HS-5 (cell line): ENCODE measurements around the gene SP1.
A peak's percentile ranks its signal among the peaks of the same experiment; 100 is the strongest.

Experiments used
- DNase-seq: peaks from one replicate; pipeline ENCODE4 v3.0.0-alpha.2; 2012; ENCODE audit warnings: low read depth

The SP1 gene

DNA sequence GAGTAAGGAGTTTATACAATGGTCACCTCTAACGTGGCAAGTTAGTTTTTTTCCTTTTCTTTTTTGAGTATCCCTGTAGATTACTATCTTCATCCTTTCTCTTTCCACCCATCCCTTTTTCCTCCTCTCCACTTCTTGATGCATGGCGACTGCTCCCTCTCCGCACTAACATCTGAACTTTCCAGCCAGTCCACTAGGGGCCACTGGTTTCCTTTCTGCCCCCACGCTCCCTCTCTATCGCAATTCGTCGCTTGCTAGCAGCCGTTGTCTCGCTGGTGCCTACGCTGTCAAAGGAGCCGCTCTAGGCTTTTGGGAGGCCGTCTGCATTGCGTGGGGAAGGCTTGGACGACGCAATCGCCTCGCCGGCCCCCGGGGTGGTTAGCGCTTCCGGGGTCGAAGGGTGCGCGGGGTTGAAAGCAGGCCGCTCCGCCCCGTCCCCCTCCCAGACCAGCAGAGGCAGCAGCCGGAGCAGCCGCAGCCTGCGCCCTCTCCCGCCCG lies 71.7 kb downstream of the SP1 start, which contains the start of gene PCBP2:
Gene PCBP2, plus strand, starts transcription at position 442 of the 498 bp plus-strand sequence. CDS start 2,699 bp downstream, outside the sequence.
- DNase-seq: peak; percentile 96

DNA sequence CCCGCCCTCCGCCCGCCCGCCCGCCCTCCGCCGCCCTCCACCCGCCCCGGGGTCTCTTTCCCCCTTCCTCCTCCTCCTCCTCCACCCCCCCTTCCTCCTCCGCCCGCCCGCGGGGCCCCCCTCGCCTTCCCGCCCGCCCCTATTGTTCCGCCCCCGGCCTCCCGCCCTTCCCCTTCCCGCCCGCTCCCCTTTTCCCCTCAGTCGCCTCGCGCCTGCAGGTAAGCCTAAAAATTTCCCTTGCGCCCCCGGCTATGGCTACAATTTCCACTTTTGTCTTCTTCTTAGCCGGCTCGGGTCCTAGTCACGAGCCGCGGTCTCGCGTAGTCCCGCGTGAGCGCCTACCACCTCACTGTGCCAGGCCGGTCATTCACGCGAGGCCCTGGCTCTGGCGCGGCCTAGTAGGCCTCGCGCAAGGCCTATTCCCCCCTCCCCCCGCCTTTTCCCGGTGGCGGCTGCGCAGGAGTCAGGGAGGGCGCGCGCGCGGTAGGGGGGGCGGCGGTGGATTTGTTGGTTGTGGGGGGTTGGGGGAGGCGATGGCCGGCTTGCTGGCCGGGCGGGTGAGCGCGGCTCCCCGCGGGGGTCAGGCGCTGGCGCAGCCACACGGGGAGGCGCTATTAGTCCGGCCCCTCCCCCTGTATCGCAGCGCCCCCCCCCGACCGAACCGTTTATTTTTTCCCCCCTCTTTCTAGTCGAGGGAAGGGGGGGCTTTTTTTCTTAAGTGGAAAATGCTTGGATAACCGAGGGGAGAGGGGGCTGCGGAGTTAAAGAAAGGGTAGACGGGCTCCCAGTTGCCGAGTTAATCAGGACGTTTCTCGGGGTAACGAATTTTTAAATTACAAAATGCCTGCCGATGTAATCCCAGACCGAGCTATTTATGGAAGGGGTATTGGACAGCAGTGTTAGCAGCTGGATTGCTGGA lies 72.4 kb downstream of the SP1 start:
- no peak for DNase-seq

DNA sequence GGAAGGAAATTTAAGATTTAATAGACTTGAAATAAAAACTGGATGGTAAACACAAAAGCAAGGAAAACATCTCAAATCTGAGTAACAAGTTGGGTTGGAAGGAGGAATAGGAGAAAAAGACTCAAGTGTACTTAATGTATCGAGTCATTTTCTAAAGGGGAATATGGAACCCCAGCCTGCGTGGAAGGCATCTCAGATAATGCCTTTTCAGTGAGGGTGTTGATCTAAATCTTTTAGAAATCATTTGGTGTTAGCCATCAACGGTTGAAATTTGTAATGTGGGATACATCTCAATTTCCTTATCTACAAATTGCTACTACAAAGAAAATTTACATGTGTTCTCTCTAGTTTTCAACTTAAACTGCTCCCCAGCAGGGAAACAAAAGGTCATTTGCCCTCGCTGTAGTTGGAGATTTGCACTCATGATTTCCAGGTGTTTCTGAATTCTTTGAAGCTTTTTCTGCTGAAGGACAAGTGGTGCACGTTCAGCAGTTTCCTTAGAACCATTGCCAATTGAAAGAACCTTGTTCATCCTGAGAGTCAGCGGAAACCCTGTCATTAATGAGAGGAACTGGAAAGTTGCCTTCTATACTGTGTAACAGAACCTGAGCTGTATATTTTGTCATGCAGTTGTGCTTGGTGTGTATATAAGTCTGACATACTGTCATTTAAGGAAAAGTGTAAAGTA lies 74.1 kb downstream of the SP1 start:
- no peak for DNase-seq

DNA sequence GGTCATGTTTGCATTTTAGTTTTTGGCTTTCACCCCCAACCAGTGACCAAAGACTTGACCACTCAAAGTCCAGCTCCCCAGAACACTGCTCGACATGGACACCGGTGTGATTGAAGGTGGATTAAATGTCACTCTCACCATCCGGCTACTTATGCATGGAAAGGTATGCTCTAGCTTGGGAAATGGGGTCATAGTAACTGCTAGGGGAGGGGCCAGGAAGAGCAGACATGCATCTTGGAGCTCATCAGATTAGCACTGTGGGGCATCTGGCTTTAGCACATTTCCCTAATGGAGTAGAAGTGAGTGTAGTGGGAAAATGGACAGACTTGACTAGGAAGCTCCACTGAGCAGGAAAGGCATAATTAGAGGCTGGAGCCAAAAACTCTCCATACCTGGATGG lies 74.7 kb downstream of the SP1 start:
- no peak for DNase-seq

DNA sequence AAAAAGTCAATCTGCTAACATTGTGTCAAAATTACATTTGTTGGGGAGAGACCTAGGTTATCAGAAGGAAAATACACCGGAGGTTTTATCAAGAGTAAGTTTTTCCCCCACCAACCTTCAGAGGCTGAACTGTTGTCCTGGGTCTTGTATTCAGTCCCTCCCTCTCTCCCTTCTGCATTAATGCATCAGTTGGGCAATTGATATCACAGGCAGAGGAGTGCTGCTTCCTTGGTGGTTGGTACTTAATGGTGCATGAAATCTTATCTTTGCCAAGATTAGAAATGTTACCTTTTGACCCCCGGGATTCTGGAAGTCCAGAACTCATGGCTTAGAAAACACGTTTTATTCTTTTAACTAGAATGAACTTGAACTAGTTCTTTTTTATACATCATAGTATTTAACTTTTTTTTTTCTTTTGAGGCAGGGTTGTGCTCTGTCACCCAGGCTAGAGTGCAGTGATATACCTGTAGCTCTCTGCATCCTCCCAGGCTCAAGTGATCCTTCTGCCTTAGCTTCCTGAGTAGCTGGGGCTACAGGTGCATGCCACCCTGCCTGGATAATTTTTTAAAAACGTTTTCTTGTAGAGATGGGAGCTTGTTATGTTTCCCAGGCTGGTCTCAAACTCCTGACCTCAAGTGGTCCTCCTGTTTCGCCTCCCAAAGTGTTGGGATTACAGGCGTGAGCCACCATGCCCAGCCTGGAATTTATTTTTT lies 76.8 kb downstream of the SP1 start:
- DNase-seq: no peak

DNA sequence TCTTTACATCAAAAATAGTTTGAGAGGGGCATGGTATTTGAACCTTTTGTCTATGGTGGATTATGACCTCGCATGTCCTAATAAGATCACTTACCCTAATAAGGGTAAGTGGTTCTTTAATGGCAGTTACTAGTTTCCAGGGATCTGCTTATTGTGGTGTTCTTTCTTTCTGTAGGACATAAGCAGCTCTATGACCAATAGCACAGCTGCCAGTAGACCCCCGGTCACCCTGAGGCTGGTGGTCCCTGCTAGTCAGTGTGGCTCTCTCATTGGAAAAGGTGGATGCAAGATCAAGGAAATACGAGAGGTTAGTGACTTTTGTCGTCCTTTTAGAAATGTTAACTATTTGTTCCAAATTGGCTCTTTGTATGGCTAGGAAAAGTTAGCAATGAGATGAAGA lies 79.1 kb downstream of the SP1 start:
- no peak for DNase-seq

DNA sequence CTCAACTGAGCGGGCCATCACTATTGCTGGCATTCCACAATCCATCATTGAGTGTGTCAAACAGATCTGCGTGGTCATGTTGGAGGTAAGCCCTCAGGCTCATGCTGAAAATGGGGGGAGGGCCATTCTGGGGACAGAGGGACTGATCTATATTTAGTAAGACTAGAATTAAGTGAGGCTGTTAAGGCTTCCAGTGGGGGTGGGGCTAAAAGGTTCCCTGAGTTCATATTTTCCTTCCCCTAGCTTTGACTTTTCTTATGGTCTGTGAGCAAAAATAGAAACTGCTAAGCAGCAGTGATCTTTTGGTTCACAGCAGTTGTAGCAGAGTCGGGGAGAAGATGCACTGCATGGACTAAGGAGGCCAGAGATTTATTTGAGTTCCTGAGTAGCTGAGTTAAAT lies 81.1 kb downstream of the SP1 start:
- DNase-seq: no peak

DNA sequence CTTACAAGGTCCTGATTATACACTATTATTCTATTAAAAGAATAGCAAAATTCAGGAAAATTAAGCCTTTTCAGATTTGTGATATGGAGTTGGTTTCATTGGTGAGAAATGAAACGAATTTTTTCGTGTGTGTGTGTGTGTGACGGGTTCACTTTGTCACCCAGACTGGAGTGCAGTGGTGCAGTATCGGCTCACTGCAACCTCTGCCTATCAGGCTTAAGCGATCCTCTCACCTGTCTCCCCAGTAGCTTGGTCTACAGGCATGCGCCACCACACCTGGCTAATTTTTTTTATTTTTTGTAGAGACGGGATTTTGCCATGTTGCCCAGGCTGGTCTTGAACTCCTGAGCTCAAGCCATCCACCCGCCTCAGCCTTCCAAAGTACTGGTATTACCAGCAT lies 81.6 kb downstream of the SP1 start:
- no peak for DNase-seq

DNA sequence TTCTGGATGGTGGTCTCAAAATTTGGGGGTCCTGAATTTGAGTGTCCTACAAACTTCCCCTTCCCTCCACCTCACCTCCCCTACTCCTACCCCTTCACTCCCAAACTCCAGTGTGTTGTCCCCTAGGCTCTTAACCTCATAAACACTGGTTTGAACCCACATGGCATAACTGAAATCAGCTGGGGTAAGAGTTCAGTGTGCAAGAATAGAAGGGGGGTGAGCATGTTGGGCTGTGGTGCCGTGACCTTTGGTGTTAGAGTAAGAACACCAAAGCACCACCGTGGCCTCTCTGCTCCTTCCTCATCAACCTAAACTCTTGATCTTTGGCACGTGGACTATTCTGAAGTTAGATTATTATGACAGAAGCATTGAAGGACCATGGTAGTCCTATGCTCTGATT lies 83.0 kb downstream of the SP1 start:
- no peak for DNase-seq

DNA sequence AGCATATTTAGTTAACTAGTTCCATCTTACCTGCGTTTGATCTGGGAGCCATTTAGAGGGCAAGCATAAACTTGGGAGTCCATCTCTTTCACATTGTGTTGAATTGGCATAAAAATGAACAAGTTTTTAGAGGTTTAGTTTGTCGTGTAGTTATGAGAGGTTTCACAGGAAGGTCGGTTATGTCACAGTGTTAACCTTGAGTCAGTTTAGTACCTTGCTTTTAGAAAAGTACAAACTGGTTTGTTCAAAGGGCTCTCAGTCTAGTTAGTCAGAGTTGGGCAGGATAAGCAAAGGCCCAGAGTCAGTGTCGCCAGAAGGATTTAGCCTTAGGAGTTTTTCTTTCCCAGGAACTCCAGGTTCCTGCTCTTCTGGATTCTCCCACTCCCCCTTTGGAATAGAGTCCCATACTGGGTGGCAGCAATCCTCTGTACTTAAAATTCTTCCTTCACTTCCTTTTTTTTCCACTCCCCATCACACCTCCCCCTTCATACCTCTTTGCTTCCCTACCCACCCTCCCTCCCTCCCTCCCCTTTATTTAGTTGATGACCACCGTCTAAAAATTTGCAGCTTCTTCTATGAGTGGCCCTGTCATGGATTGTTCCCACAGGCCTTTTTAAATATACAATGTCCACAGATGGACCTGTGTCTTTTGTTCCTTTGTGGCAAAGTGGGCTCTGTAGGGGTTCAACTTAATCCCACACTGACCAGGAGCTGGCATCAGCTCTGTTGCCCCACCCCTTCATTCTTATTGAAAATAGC lies 84.0 kb downstream of the SP1 start:
- no peak for DNase-seq

DNA sequence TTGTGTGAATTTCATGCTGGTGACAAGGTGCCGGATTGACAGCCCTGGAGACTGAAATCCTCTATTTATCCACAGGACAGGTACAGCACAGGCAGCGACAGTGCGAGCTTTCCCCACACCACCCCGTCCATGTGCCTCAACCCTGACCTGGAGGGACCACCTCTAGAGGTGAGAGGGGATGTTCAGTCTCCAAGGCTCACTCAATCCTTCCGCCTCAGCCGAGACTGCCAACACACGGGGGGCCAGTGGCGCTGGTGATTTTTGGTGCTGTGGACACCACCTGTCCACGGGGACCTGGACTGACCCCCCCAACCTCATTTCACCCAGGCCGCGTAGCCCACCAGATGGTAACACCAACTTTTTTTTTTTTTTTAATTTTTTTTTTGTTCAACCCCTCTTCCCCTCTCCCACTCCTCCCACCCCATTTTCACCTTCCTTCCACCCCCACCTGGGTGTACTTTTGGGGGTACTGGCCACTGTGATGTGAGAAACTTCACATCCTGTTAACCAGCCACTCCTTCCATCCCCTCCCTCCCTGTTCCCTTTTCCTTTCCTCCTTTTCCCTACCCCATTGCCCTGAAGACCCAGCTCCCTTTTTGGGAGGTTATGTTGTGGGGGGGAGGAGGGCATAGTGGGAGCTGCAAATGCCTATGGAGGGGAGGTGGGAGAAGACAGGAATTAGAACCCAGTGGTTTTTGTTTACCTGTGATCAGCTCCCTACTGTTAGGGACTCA lies 84.9 kb downstream of the SP1 start:
- DNase-seq: no peak

DNA sequence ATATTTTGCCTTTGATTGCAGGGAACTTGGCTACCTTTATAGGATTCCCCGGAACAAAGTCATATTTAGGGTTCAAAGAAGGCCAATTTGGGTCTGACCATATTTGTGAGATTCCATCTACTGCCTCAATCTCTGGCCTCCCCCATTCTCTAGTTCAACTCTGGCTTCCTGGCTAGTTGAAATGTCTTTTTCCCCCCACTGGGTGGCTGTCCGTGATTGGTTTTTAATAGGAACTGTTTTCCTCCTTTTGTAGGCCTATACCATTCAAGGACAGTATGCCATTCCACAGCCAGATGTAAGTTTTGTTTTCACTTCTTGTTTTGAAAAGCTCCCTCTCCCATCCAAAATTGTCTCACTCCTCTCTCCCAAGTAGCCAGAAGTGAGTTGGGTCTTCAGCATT lies 85.7 kb downstream of the SP1 start:
- no peak for DNase-seq
